ENCODE measurements around the gene ELK3.
"Not testable (repeated sequence)": the region's sequence is repeated elsewhere in the genome, so short reads cannot be mapped to it uniquely, and the experiment has no call there.

ELK3 gene

DNA sequence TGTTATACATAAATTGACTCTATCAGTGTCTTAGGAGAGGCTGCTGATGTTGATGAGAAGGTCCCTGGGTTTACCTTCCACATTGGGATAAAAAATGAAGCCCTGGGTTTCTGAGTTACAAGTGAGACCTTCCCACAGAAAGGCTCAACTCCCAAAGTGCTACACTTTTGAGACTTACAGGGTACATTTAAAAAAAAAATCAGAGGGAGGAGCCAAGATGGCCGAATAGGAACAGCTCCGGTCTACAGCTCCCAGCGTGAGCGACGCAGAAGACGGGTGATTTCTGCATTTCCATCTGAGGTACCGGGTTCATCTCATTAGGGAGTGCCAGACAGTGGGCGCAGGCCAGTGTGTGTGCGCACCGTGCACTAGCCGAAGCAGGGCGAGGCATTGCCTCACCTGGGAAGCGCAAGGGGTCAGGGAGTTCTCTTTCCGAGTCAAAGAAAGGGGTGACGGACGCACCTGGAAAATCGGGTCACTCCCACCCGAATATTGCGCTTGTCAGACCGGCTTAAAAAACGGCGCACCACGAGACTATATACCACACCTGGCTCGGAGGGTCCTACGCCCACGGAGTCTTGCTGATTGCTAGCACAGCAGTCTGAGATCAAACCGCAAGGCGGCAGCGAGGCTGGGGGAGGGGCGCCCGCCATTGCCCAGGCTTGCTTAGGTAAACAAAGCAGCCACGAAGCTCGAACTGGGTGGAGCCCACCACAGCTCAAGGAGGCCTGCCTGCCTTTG, 121.7 kb downstream of the ELK3 start:
- H3K36me3 Mint-ChIP-seq (ENCODE audit: low read depth): peaks cover 12% of the 10 kb centered on the region
- H3K4me1 Mint-ChIP-seq (ENCODE audit: low read depth): peaks cover 13% of the 10 kb centered on the region
- peak overlapping the region; percentile 90 for H3K4me3 Mint-ChIP-seq
- peak overlapping the region; percentile 72 for H3K27ac Mint-ChIP-seq
- not testable (repeated sequence) for H3K27me3 Mint-ChIP-seq (ENCODE audit: low read depth); H3K9me3 Mint-ChIP-seq; DNase-seq (ENCODE audit: low spot score)

DNA sequence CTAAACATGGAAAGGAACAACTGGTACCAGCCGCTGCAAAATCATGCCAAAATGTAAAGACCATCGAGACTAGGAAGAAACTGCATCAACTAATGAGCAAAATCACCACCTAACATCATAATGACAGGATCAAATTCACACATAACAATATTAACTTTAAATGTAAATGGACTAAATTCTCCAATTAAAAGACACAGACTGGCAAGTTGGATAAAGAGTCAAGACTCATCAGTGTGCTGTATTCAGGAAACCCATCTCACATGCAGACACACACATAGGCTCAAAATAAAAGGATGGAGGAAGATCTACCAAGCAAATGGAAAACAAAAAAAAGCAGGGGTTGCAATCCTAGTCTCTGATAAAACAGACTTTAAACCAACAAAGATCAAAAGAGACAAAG, 123.6 kb downstream of the ELK3 start:
- Mint-ChIP-seq H3K36me3 (ENCODE audit: low read depth) (peaks cover 20% of the 10 kb centered on the region), H3K9me3 (peaks cover 12% of the 10 kb centered on the region), H3K4me1 (ENCODE audit: low read depth) (peaks cover 15% of the 10 kb centered on the region)
- not testable (repeated sequence) for H3K4me3 Mint-ChIP-seq; H3K27ac Mint-ChIP-seq; DNase-seq (ENCODE audit: low spot score); H3K27me3 Mint-ChIP-seq (ENCODE audit: low read depth)
